ENCODE results near the gene IFNA5.

DNA sequence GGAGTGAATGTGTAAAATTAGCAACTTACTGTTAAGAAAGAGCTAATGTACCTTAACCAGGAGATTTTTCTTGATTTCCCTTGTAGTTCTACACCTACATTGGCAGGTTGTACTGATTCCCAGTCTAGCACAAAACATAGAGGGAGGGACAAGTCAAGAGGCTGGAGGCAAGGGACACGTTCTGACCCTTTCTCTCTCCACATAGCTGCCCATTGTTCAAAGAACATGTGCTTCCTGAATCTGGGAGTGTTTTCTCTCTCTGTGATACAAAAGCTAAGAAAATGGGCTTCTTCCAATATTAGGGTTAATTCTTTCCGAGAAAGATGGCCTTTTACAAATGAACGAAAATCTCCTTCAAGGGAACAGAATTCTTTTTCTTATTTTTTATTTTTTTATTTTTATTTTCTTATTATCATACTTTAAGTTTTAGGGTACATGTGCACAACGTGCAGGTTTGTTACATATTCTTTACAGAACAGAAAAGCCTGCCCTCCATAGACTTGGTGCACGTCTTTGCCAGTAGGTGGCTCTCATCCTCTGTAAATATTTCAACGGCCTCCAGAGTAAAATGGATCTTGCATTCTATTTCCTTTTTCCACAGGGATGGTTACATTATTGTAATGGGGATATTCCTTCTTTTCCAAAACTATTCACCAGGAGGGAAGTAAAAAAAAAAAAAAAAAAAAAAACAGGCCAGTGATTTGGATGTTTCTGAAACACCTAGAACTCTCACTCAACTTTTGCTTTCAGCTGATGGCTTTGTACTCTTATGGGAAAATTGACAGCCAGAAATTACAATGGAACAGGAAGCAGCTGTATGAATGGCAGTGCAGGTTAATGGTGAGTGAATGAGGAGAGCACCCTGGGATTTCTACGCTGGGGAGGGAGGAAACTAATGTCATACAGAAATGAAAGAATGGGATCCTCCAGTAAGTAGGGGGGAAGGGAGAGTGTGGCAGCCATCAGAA lies 13.1 kb upstream of the IFNA5 start:
- TF ChIP-seq, protein P1, sequence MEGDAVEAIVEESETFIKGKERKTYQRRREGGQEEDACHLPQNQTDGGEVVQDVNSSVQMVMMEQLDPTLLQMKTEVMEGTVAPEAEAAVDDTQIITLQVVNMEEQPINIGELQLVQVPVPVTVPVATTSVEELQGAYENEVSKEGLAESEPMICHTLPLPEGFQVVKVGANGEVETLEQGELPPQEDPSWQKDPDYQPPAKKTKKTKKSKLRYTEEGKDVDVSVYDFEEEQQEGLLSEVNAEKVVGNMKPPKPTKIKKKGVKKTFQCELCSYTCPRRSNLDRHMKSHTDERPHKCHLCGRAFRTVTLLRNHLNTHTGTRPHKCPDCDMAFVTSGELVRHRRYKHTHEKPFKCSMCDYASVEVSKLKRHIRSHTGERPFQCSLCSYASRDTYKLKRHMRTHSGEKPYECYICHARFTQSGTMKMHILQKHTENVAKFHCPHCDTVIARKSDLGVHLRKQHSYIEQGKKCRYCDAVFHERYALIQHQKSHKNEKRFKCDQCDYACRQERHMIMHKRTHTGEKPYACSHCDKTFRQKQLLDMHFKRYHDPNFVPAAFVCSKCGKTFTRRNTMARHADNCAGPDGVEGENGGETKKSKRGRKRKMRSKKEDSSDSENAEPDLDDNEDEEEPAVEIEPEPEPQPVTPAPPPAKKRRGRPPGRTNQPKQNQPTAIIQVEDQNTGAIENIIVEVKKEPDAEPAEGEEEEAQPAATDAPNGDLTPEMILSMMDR (IDR thresholded peaks at IDR 0.05; ENCODE audit: low read length) = peak; percentile 30
- no peak for TF ChIP-seq EZH2phosphoT487 (IDR thresholded peaks at IDR 0.05; ENCODE audit: low read length)
